Stimulated activated CD8-positive, alpha-beta memory T cell treated with anti-CD3 and anti-CD28 coated beads, Interleukin-15, amount 100 ng/mL, for 24 hours (primary cell): ENCODE results near the gene PAK1.
"Not testable (repeated sequence)": the region's sequence is repeated elsewhere in the genome, so short reads cannot be mapped to it uniquely, and the experiment has no call there.

Experiments
- DNase-seq: peaks from one replicate; pipeline ENCODE4 v3.0.0-alpha.2; 2020; ENCODE audit warnings: low read depth

The PAK1 gene

GRCh38 chr11:77402218-77402556 lies 71.7 kb downstream of the PAK1 start:
- no peak for DNase-seq

GRCh38 chr11:77401486-77402217 lies 72.2 kb downstream of the PAK1 start:
- DNase-seq = no peak

- no peak for DNase-seq
Measured at GRCh38 chr11:77400775-77401449, 73.0 kb downstream of the PAK1 start.

GRCh38 chr11:77400271-77400670 lies 73.6 kb downstream of the PAK1 start:
- DNase-seq = no peak

GRCh38 chr11:77397631-77398030 lies 76.3 kb downstream of the PAK1 start:
- DNase-seq = no peak

- no peak for DNase-seq
Measured at GRCh38 chr11:77396911-77397310, 77.0 kb downstream of the PAK1 start.

GRCh38 chr11:77396305-77396704 lies 77.6 kb downstream of the PAK1 start:
- DNase-seq = no peak

GRCh38 chr11:77395460-77396173 lies 78.3 kb downstream of the PAK1 start:
- DNase-seq = no peak

- no peak for DNase-seq
Measured at GRCh38 chr11:77392842-77393241, 81.1 kb downstream of the PAK1 start.

- DNase-seq = no peak
Measured at GRCh38 chr11:77387701-77388100, 86.2 kb downstream of the PAK1 start.

GRCh38 chr11:77386178-77386577 lies 87.7 kb downstream of the PAK1 start:
- DNase-seq = no peak

- DNase-seq = not testable (repeated sequence)
Measured at GRCh38 chr11:77385255-77385771, 88.6 kb downstream of the PAK1 start.

GRCh38 chr11:77384571-77384970 lies 89.3 kb downstream of the PAK1 start:
- DNase-seq = no peak

GRCh38 chr11:77383349-77383748 lies 90.5 kb downstream of the PAK1 start:
- not testable (repeated sequence) for DNase-seq

GRCh38 chr11:77381729-77382665 lies 91.9 kb downstream of the PAK1 start:
- DNase-seq = no peak

- no peak for DNase-seq
Measured at GRCh38 chr11:77379934-77380333, 94.0 kb downstream of the PAK1 start.

GRCh38 chr11:77379253-77379652 lies 94.6 kb downstream of the PAK1 start:
- DNase-seq = no peak

- no peak for DNase-seq
Measured at GRCh38 chr11:77377734-77378133, 96.2 kb downstream of the PAK1 start.

- DNase-seq = no peak
Measured at GRCh38 chr11:77375107-77375506, 98.8 kb downstream of the PAK1 start.

GRCh38 chr11:77374611-77375031 lies 99.3 kb downstream of the PAK1 start:
- DNase-seq = no peak

- DNase-seq = no peak
Measured at GRCh38 chr11:77374108-77374507, 99.8 kb downstream of the PAK1 start.

- no peak for DNase-seq
Measured at GRCh38 chr11:77372726-77373125, 101.2 kb downstream of the PAK1 start.
